Activated CD4-positive, alpha-beta T cell treated with anti-CD3 and anti-CD28 coated beads for 4 hours (primary cell): ENCODE results near the gene LIX1.
"Not testable (repeated sequence)": the region's sequence is repeated elsewhere in the genome, so short reads cannot be mapped to it uniquely, and the experiment has no call there.

Experiments
- DNase-seq, 2 donors: peaks; one replicate each; pipeline ENCODE4 v3.0.0-alpha.2; 2020

Gene LIX1

GRCh38 chr5:97101189-97101910 is 41.1 kb downstream of the LIX1 start:
- DNase-seq: no peak

GRCh38 chr5:97100476-97100875 is 41.9 kb downstream of the LIX1 start:
- DNase-seq: no peak

GRCh38 chr5:97098922-97099321 is 43.5 kb downstream of the LIX1 start:
- no peak for DNase-seq

- DNase-seq: no peak
These were observed 44.8 kb downstream of the LIX1 start for GRCh38 chr5:97097326-97098230.

- DNase-seq: no peak
These were observed 45.6 kb downstream of the LIX1 start for GRCh38 chr5:97096846-97097245.

GRCh38 chr5:97096191-97096590 is 46.2 kb downstream of the LIX1 start:
- no peak for DNase-seq

GRCh38 chr5:97095318-97095732 is 47.1 kb downstream of the LIX1 start:
- DNase-seq: no peak

- DNase-seq: no peak
These were observed 47.7 kb downstream of the LIX1 start for GRCh38 chr5:97094579-97095317.

GRCh38 chr5:97093193-97093592 is 49.2 kb downstream of the LIX1 start:
- no peak for DNase-seq

- no peak for DNase-seq
These were observed 51.5 kb downstream of the LIX1 start for GRCh38 chr5:97090944-97091343.

- no peak for DNase-seq
These were observed 53.1 kb downstream of the LIX1 start for GRCh38 chr5:97089149-97089801.

GRCh38 chr5:97088774-97089148 is 53.6 kb downstream of the LIX1 start:
- no peak for DNase-seq

GRCh38 chr5:97087138-97087537 is 55.3 kb downstream of the LIX1 start:
- DNase-seq: no peak

- no peak for DNase-seq
These were observed 56.8 kb downstream of the LIX1 start for GRCh38 chr5:97085459-97086181.

- DNase-seq: not testable (repeated sequence)
These were observed 57.5 kb downstream of the LIX1 start for GRCh38 chr5:97084782-97085458.

GRCh38 chr5:97078958-97079743 is 63.3 kb downstream of the LIX1 start:
- DNase-seq: no peak

GRCh38 chr5:97077246-97077645 is 65.2 kb downstream of the LIX1 start:
- DNase-seq: no peak

GRCh38 chr5:97076098-97076497 is 66.3 kb downstream of the LIX1 start:
- DNase-seq: no peak

GRCh38 chr5:97075649-97076048 is 66.8 kb downstream of the LIX1 start:
- DNase-seq: no peak

- DNase-seq: no peak
These were observed 67.4 kb downstream of the LIX1 start for GRCh38 chr5:97074859-97075489.
